HG03460 (cell line): ENCODE measurements around the gene SDK2.

Source experiments
- ATAC-seq: cut with Tn5 transposase; IDR thresholded peaks from one replicate; pipeline ENCODE4 v1.9.1; 2021; ENCODE audit not compliant: unreplicated experiment

Gene SDK2

GRCh38 chr17:73519011-73519410, 125.2 kb downstream of the SDK2 start:
- no peak for ATAC-seq

GRCh38 chr17:73516431-73516830, 127.8 kb downstream of the SDK2 start:
- ATAC-seq, result no peak

DNA sequence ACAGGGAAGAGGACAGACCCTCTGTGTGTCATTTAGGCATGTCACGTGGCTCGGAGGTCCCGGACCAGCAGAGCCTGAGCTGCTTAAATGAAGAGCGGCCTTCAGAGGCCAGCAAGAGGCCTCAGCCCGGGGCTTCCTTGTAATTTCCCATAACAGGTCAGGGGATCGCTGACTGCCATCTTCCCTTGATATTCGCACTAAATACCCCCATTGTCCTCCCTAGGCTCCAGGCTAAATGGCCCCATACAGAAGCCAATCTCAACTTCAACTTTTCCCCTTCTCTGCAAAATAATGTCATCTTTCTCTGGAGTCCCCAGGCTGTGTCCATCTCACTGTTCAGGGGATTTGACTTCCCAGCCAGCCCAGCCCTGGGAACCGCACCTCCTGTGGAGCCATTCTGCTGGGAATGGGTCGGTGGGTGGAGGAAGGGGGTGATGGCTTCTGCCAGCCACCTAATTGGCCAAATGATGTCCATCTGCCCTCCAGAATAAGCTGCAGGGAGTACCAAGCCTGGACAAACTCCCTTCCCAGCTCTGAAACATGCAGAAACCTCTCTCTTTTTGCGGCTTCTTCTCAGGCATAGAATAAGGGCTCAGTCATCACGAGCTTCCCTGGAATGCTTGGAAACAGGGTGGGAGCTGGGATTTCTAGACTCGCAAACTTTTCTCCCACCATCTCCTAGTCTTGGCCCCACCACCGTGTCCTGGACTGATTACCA, 129.9 kb downstream of the SDK2 start:
- no peak for ATAC-seq

DNA sequence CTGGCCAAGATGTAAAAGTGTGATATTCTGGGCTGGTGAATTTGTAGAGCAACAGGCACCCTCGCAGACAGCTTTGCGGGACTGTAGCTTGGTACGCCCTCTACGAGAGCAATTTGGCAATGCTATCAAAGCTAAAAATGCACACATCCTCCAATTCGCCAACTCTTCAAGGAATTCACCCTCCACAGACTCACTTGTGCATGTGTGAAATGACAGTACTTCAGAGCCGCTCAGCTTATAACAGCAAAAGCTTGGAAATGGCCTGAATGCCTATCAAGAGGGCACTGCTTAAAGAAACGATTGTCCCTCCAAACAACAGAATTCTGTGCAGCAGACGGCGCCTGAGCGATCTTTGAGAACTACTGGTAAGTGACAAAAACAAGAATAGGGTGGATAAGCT, 130.8 kb downstream of the SDK2 start:
- ATAC-seq, result no peak

- no peak for ATAC-seq
Measured at GRCh38 chr17:73511719-73512115, 132.5 kb downstream of the SDK2 start.

DNA sequence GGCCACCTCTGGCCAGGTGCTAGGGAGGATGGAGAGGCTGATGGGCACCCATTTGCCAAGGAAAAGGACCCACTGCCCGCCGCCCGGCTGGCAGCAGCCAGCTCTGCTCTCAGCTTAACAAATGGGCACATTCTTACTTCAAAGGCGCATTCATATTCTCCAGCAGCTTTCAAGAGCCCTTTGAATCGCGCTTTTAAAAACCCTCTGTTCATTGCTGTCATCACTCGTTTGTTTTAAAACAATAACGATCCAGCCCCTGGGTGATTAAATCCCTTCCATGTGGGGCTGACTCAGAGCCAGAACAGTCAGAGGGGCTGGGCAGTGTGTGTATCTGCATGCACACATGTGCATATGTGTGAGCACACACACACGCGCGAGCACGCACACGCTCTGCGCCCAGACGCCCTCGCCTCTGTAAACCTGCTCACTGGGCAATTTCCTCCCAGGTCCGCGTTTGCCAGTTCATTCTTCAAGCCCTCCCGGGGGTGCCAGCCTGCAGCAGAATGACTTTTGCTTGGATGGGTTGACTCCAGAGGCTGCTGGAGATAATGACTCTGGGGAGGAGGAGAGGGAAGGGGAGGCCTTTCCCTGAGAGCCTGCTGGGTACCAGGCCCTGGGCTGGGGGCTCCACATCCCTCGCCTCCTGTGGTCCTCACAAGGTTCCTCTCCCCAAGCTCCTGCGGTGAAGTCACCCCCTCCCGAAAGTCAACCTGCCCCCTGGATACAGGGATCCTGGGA, 133.1 kb downstream of the SDK2 start:
- no peak for ATAC-seq

DNA sequence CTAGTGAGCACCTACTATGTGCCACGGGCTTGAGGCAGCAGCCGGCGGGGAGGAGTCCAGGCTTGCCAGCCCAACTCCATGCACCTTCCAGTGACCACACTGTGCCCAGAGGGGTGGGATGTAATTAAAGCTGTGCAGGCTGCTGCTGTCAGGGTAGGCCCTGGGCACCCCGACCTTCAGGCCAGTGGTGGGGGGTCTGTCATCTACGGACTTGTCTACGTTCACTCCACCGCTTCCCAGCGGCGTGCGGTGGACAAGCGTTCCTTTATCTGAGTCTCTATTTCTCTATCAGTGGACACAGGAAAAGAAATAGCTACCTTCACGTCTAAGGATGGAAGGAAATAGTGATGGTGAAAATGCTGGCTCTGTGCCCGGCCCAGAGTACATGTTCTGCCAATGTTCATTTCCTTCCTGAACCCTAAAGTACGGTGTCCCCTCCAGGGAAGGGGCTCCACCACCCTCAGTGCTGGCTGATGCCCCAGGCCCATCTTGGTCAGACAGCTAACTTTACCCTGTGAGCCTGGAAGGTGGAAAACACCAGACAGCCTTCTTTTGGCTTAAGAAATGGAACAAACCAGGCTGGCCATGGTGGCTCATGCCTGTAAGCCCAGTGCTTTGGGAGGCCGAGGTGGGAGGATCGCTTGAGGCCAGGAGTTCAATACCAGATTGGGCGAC, 135.2 kb downstream of the SDK2 start:
- ATAC-seq, result no peak

- ATAC-seq, result no peak
Measured at GRCh38 chr17:73508057-73508930, 136.0 kb downstream of the SDK2 start.

- no peak for ATAC-seq
Measured at GRCh38 chr17:73506470-73507435, 137.5 kb downstream of the SDK2 start.

GRCh38 chr17:73503560-73503959, 140.7 kb downstream of the SDK2 start:
- no peak for ATAC-seq

DNA sequence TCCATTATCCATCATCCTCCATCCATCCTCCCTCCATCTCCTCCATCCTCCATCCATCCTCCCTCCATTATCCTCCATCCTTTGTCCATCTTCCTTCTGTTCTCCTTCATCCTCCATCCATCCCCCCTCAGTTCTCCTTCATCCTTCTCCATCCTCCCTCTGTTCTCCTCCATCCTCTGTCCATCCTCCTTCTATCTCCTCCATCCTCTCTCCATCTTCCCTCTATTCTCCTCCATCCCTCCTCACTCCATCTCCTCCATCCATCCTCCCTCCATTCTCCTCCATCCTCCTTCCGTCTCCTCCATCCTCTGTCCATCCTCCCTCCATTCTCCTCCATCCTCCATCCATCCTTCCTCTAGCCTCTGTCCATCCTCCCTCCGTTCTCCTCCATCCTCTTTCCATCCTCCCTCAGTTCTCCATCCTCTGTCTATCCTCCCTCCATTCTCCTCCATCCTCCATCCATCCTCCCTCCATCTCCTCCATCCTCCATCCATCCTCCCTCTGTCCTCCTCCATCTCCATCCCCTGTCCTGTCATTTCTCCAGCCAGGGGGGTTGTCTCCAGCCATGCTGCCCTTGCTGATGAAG, 143.7 kb downstream of the SDK2 start:
- no peak for ATAC-seq

DNA sequence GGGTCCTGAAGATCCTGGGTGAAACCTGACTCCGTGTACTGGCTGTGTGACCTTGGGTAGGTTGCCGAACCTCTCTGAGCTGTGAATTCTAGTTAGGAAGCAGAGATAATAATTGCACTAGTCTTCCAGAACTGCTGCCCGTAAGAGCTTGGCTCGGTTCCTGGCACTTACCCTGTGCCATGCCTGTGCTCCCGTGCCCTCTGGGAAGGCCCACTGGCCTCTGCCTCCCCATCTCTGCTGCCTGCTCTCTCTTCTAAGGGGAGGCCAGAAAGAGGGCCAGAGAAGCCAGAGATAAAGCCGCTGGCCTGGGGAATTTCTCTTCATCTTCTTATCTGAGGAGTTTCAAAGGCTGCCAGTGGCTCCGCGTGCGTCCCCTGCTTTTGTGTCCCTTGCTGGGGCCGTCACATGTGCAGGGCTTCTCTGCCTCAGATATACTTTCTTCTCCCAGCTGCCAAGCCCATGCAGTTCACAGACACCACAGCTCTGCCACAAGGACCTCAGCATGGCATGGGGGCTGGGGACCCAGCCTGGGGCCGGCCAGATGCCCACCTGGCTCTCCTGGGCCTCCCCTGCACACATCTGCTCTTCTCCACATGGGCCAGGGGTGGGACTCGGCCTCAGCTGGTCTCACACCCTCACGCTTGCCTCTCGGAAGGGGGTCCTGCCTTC, 145.2 kb downstream of the SDK2 start:
- no peak for ATAC-seq

DNA sequence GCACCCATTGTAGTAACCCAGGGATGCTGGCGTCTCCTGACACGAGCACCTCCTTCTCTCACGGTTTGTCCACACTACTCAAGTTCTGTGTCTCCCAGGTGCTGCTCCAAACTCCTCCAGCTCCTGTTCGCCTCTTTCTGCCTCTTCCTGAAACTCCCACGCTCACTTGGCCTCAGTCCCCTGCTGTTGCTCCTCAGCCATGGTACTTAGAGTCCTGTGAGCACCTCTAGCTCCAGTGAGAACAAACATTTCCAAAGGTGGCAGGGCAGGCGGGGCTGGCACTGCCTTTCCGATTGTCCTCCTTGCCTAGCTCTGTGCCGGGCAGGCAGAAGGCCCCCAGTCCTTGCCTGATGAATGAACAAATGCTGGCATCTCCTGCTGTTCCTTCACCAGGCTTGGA, 146.1 kb downstream of the SDK2 start:
- ATAC-seq, result no peak

DNA sequence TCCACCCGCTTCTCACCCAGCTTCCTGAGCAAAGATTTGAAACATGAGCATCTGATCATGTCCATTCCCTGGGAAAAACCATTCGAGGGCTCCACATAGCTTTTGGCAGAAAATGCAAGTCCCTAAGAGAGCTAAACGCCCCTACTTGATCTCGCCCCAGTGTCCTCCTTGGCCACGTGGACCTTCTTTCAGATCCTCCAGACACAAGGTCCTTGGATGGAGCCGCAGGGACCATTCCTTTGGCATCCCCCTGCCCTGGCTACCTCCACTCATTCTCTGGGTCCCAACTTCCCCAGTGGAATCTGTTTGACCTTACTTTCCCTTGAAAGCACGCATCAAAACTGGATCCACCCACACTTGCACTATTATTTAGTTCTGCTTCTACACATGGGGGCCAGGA, 146.5 kb downstream of the SDK2 start:
- ATAC-seq, result no peak

DNA sequence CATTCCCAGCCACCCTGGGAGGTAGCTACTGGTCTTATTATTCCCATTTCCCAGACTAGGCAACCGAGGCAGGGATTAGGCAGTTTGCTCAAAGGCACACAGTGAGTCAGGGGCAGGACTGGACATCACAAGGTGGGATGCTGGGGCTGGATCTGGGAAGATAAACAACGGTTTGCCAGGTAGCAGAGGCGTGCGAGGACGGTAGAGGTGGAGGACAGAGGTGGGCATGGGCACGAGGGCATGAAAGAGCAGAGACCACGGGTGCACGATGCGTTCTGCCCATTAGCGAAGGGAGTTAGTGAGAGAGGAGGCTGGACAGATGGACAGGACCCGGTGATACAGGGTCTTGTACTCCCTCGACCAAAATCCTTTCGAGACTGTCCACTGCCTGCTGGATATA, 148.0 kb downstream of the SDK2 start:
- ATAC-seq, result no peak

- ATAC-seq, result no peak
Measured at GRCh38 chr17:73495641-73496040, 148.6 kb downstream of the SDK2 start.

DNA sequence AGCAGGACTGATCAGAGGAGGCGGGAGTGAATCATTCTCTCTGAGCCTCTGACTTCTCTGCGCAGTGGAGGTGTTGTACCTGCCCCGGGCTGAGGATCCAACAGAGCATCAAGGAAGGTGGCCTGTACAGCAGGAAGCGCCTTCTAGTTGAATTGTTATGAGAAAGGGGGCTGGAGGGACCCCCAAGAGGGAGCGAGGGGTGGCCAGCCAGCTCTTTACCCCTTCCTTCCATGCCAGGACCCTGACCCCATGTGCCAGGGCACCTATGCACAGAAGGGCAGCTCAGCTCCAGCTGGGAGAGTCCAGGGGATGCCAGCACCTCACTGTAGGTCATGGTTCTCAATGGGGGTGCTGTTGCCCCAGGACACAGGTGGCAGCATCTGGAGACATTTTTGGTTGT, 149.3 kb downstream of the SDK2 start:
- ATAC-seq, result no peak

GRCh38 chr17:73493956-73494926, 150.0 kb downstream of the SDK2 start:
- no peak for ATAC-seq
